Natural killer cell treated with Interleukin-12 subunit alpha and Interleukin-12 subunit beta and Interleukin-15 and Interleukin-18, amount 100 ng/mL, for 72 hours (primary cell): ENCODE data around the gene VPREB1. TPM values are rescaled to one million over a fixed set of nuclear protein-coding genes. Genes with fewer than 3 reads are reported as not detected.
A peak's percentile ranks its signal among the peaks of the same experiment; 100 is the strongest.

Experiments
- ATAC-seq, 2 donors: fragments of 150-1000 bp; cut with Tn5 transposase in 1 of 2; sonication (Bioruptor Pico), chemical (Tn5 transposase) in 1 of 2; 2 replicates each; pipeline ENCODE4 v1.10.0; 2021
- DNase-seq: peaks from one replicate; pipeline ENCODE4 v3.0.0; 2022; ENCODE audit warnings: low spot score
- H3K27ac Mint-ChIP-seq, 2 donors: 1 replicate in 1 of 2; 2 replicates in 1 of 2; pipeline ENCODE4 v1.8.0; 2022; ENCODE audit warnings: mixed read lengths in 2 of 2, mild to moderate bottlenecking in 1 of 2, moderate library complexity in 1 of 2
- H3K27me3 Mint-ChIP-seq, 2 donors: 1 replicate in 1 of 2; 2 replicates in 1 of 2; pipeline ENCODE4 v1.8.0; 2022; ENCODE audit warnings: mixed read lengths in 2 of 2
- H3K36me3 Mint-ChIP-seq: one replicate; pipeline ENCODE4 v1.8.0; 2022; ENCODE audit warnings: mixed read lengths
- H3K4me1 Mint-ChIP-seq, 2 donors: 1 replicate in 1 of 2; 2 replicates in 1 of 2; pipeline ENCODE4 v1.8.0; 2022; ENCODE audit warnings: low read depth in 2 of 2, mixed read lengths in 2 of 2, mild to moderate bottlenecking in 1 of 2
- H3K4me3 Mint-ChIP-seq: one replicate; pipeline ENCODE4 v1.8.0; 2022; ENCODE audit warnings: mixed read lengths
- H3K9me3 Mint-ChIP-seq: 2 replicates; pipeline ENCODE4 v1.8.0; 2022; ENCODE audit warnings: mixed read lengths
- total RNA-seq, 2 donors: library from RNA; stranded (reverse); gene quantifications; one replicate each; pipeline ENCODE4 v1.2.3, GENCODE V29; 2022

Gene VPREB1
- total RNA-seq, 2 donors from 2014 or later = not detected

GRCh38 chr22:22226448-22227187 lies 18.0 kb upstream of the VPREB1 start:
- Mint-ChIP-seq H3K36me3 (no peaks in the 10 kb centered on the region), H3K27me3 (peaks cover 8 to 10% of the 10 kb centered on the region in 2 donors), H3K27ac (no peak overlapping the region), H3K4me1 (no peaks in the 10 kb centered on the region), H3K4me3 (no peak overlapping the region), H3K9me3 (no peaks in the 10 kb centered on the region)
- no peak for ATAC-seq
- DNase-seq = no peak

GRCh38 chr22:22228421-22228820 lies 16.2 kb upstream of the VPREB1 start:
- no peaks in the 10 kb centered on the region for H3K4me1 Mint-ChIP-seq

GRCh38 chr22:22228921-22229320 lies 15.7 kb upstream of the VPREB1 start:
- ATAC-seq (no peak), DNase-seq (no peak)
- Mint-ChIP-seq H3K27ac (no peak overlapping the region), H3K4me1 (peaks cover 0 to under 1% of the 10 kb centered on the region in 2 donors), H3K36me3 (no peaks in the 10 kb centered on the region), H3K27me3 (peaks cover 8 to 10% of the 10 kb centered on the region in 2 donors), H3K4me3 (no peak overlapping the region), H3K9me3 (no peaks in the 10 kb centered on the region)

More at GRCh38 chr22:22228421-22228820, 16.2 kb upstream of the VPREB1 start:
- DNase-seq (no peak), ATAC-seq (no peak)
- H3K27ac Mint-ChIP-seq = no peak overlapping the region
- H3K4me3 Mint-ChIP-seq = no peak overlapping the region
- no peaks in the 10 kb centered on the region for H3K36me3 Mint-ChIP-seq
- no peaks in the 10 kb centered on the region for H3K9me3 Mint-ChIP-seq
- H3K27me3 Mint-ChIP-seq = peaks cover 8 to 10% of the 10 kb centered on the region in 2 donors

- no peak overlapping the region for H3K27ac Mint-ChIP-seq
- DNase-seq (no peak), ATAC-seq (no peak)
- peaks cover 0 to 5% of the 10 kb centered on the region in 2 donors for H3K4me1 Mint-ChIP-seq
- peaks cover 8 to 10% of the 10 kb centered on the region in 2 donors for H3K27me3 Mint-ChIP-seq
- no peaks in the 10 kb centered on the region for H3K36me3 Mint-ChIP-seq
- no peak overlapping the region for H3K4me3 Mint-ChIP-seq
- H3K9me3 Mint-ChIP-seq = no peaks in the 10 kb centered on the region
These were observed 14.7 kb upstream of the VPREB1 start for GRCh38 chr22:22229683-22230420.

GRCh38 chr22:22230438-22230837 lies 14.1 kb upstream of the VPREB1 start:
- ATAC-seq (no peak), DNase-seq (no peak)
- H3K4me1 Mint-ChIP-seq = peaks cover 0 to 5% of the 10 kb centered on the region in 2 donors
- no peak overlapping the region for H3K27ac Mint-ChIP-seq
- no peaks in the 10 kb centered on the region for H3K36me3 Mint-ChIP-seq
- peaks cover 8 to 10% of the 10 kb centered on the region in 2 donors for H3K27me3 Mint-ChIP-seq
- H3K4me3 Mint-ChIP-seq = no peak overlapping the region
- H3K9me3 Mint-ChIP-seq = no peaks in the 10 kb centered on the region

- no peak overlapping the region for H3K27ac Mint-ChIP-seq
These were observed 11.5 kb upstream of the VPREB1 start for GRCh38 chr22:22233081-22233480.

GRCh38 chr22:22235558-22235957 lies 9.0 kb upstream of the VPREB1 start:
- Mint-ChIP-seq H3K4me1 (peaks cover 0 to 5% of the 10 kb centered on the region in 2 donors), H3K27ac (no peak overlapping the region), H3K27me3 (no peaks in the 10 kb centered on the region), H3K9me3 (no peaks in the 10 kb centered on the region), H3K36me3 (no peaks in the 10 kb centered on the region), H3K4me3 (no peak overlapping the region)
- DNase-seq (no peak), ATAC-seq (no peak)

More at GRCh38 chr22:22233081-22233480, 11.5 kb upstream of the VPREB1 start:
- H3K4me3 Mint-ChIP-seq = no peak overlapping the region
- no peaks in the 10 kb centered on the region for H3K36me3 Mint-ChIP-seq
- peaks cover 0 to 5% of the 10 kb centered on the region in 2 donors for H3K4me1 Mint-ChIP-seq
- DNase-seq (no peak), ATAC-seq (no peak)
- H3K27me3 Mint-ChIP-seq = peaks cover 8 to 10% of the 10 kb centered on the region in 2 donors
- H3K9me3 Mint-ChIP-seq = no peaks in the 10 kb centered on the region

- H3K27ac Mint-ChIP-seq = no peak overlapping the region
- no peak overlapping the region for H3K4me3 Mint-ChIP-seq
- H3K36me3 Mint-ChIP-seq = no peaks in the 10 kb centered on the region
- peaks cover 0 to 10% of the 10 kb centered on the region in 2 donors for H3K27me3 Mint-ChIP-seq
- no peaks in the 10 kb centered on the region for H3K9me3 Mint-ChIP-seq
- ATAC-seq = no peak
- DNase-seq = no peak
- H3K4me1 Mint-ChIP-seq = peaks cover 0 to 5% of the 10 kb centered on the region in 2 donors
These were observed 7.1 kb upstream of the VPREB1 start for GRCh38 chr22:22237521-22237920.

- peaks cover 2 to 16% of the 10 kb centered on the region in 2 donors for H3K27me3 Mint-ChIP-seq
- no peak overlapping the region for H3K27ac Mint-ChIP-seq
- ATAC-seq (no peak), DNase-seq (no peak)
- H3K9me3 Mint-ChIP-seq = no peaks in the 10 kb centered on the region
- H3K4me3 Mint-ChIP-seq = no peak overlapping the region
- no peaks in the 10 kb centered on the region for H3K4me1 Mint-ChIP-seq
- H3K36me3 Mint-ChIP-seq = no peaks in the 10 kb centered on the region
These were observed 5.2 kb upstream of the VPREB1 start for GRCh38 chr22:22239311-22239939.

- DNase-seq = no peak
- Mint-ChIP-seq H3K4me1 (no peaks in the 10 kb centered on the region), H3K9me3 (no peaks in the 10 kb centered on the region), H3K27me3 (peaks cover 2 to 16% of the 10 kb centered on the region in 2 donors), H3K36me3 (no peaks in the 10 kb centered on the region), H3K27ac (no peak overlapping the region), H3K4me3 (no peak overlapping the region)
- ATAC-seq = no peak
These were observed 3.1 kb upstream of the VPREB1 start for GRCh38 chr22:22241554-22241898.

GRCh38 chr22:22242488-22242887 lies 2.1 kb upstream of the VPREB1 start:
- H3K4me3 Mint-ChIP-seq = no peak overlapping the region
- H3K27me3 Mint-ChIP-seq = peaks cover 2 to 16% of the 10 kb centered on the region in 2 donors
- H3K36me3 Mint-ChIP-seq = no peaks in the 10 kb centered on the region
- ATAC-seq (no peak), DNase-seq (no peak)
- no peaks in the 10 kb centered on the region for H3K4me1 Mint-ChIP-seq
- H3K27ac Mint-ChIP-seq = no peak overlapping the region
- no peaks in the 10 kb centered on the region for H3K9me3 Mint-ChIP-seq

- DNase-seq (no peak), ATAC-seq (peak in 1 of 2 donors; percentile 19)
- Mint-ChIP-seq H3K9me3 (no peaks in the 10 kb centered on the region), H3K4me3 (no peak overlapping the region), H3K4me1 (no peaks in the 10 kb centered on the region), H3K27ac (no peak overlapping the region), H3K36me3 (no peaks in the 10 kb centered on the region), H3K27me3 (peaks cover 2 to 16% of the 10 kb centered on the region in 2 donors)
These were observed 1.4 kb upstream of the VPREB1 start for GRCh38 chr22:22243033-22243680.

GRCh38 chr22:22245256-22245909 lies 797 bp downstream of the VPREB1 start:
- peaks cover 7 to 9% of the 10 kb centered on the region in 2 donors for H3K4me1 Mint-ChIP-seq
- H3K9me3 Mint-ChIP-seq = no peaks in the 10 kb centered on the region
- H3K27me3 Mint-ChIP-seq = peaks cover 2 to 16% of the 10 kb centered on the region in 2 donors
- DNase-seq (no peak), ATAC-seq (no peak)
- H3K4me3 Mint-ChIP-seq = no peak overlapping the region
- no peaks in the 10 kb centered on the region for H3K36me3 Mint-ChIP-seq
- H3K27ac Mint-ChIP-seq = no peak overlapping the region
